Gastrocnemius medialis (tissue), 4 donors: ENCODE measurements around the gene MUS81.

ENCODE experiments used
- CTCF ChIP-seq, 5 experiments: fragments of 450-650 bp in 3 of 5; fragments of 200-600 bp in 2 of 5; sonication (generic) in 2 of 5; IDR thresholded peaks in 4 of 5; conservative IDR thresholded peaks in 1 of 5; 1 replicate in 4 of 5; 2 replicates in 1 of 5; pipeline ENCODE4 v1.5.1; 2016 to 2019; ENCODE audit warnings: antibody characterized with exemption in 5 of 5, mild to moderate bottlenecking in 3 of 5, moderate library complexity in 3 of 5
- POLR2A ChIP-seq, 2 donors: fragments of 450-650 bp; IDR thresholded peaks; one replicate each; pipeline ENCODE4 v1.6.1; 2017; ENCODE audit warnings: antibody characterized with exemption in 2 of 2, mild to moderate bottlenecking in 2 of 2, moderate library complexity in 2 of 2

- TF ChIP-seq CTCF (IDR thresholded peaks at IDR 0.05 in 4 of 5, conservative IDR thresholded peaks at IDR 0.05 in 1 of 5), result no peak
- no peak for TF ChIP-seq POLR2A (IDR thresholded peaks at IDR 0.05)
Measured at GRCh38 chr11:65885808-65886536, 25.7 kb downstream of the MUS81 start.
